ENCODE measurements around the gene HNRNPUL1.

HNRNPUL1 gene

GRCh38 chr19:41309180-41310032, 45.2 kb downstream of the HNRNPUL1 start:
- peak in 1 of 5 donors; percentile 47 for DNase-seq

DNA sequence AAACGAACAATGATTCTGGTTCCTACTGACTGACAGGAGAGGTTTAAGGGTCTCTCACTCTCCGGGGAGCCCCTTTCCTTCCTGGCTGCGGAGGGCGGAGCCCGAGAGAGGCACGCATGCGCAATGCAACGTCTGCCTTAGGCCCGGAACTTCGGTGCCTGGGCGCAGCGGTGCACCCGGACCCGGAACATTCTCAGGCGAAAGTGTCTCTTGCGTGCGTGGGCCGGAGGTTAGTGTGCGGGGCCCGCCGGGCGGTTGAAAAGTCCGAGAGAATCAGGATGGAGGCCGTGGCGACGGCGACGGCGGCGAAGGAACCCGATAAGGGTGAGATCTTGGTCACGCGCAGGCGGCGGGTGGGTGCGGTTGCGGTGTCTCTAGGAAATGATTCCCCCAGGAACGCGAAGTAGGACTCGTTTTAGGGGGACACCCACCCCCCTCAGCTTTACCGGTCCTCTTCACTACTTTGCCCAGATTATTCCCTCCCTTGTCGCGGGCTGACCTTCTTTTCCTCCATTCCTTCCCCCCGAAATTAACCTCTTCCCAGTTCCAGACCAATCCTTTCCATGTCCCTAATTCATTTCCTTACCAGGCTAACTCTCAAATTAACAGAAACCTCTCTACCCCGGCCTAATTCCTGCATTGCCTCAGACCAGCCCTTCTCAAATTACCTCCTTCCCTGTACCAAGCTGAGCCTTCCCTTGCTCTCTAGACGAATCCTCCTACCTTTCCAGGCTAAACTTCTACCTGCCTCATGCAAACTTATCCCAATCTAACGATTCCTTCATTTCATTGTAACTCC, 46.1 kb downstream of the HNRNPUL1 start, which contains the start of gene CCDC97:
CCDC97 (plus strand) TSS at position 140 of the 799 bp plus-strand sequence; CDS start at position 279, 139 bp downstream.
- DNase-seq = peak; percentile 78 to 90 (median 85)

GRCh38 chr19:41311072-41311471, 46.9 kb downstream of the HNRNPUL1 start:
- DNase-seq = no peak

DNA sequence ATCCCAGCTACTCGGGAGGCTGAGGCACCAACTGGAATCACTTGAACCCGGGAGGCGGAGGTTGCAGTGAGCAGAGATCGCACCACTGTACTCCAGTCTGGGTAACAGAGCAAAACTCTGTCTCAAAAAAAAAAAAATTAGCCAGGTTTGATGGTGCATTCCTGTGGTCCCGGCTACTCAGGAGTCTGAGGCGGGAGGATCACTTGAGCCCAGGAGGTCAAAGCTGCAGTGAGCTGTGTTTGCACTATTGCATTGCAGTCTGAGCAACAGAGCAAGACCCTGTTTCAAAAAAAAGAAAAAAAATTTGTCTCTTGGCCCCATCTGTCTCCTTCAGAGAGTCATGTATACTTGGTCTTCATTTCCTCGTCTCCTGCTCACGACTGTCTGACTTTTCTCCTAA, 47.4 kb downstream of the HNRNPUL1 start:
- DNase-seq = no peak

DNA sequence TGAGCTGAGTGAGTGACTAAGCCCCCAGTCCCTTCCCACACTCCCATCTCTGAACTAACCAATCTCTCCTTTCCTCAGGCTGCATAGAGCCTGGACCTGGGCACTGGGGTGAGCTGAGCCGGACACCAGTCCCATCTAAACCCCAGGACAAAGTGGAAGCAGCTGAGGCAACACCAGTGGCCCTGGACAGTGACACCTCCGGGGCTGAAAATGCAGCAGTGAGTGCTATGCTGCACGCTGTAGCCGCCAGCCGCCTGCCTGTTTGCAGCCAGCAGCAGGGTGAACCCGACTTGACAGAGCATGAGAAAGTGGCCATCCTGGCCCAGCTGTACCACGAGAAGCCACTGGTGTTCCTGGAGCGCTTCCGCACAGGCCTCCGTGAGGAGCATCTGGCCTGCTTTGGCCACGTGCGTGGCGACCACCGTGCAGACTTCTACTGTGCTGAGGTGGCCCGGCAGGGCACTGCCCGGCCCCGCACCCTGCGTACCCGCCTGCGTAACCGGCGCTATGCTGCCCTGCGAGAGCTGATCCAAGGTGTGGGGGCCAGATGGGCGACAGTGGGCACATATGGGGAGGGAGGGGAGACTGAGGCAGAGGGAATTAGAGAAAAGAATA, 52.2 kb downstream of the HNRNPUL1 start:
- no peak for DNase-seq

DNA sequence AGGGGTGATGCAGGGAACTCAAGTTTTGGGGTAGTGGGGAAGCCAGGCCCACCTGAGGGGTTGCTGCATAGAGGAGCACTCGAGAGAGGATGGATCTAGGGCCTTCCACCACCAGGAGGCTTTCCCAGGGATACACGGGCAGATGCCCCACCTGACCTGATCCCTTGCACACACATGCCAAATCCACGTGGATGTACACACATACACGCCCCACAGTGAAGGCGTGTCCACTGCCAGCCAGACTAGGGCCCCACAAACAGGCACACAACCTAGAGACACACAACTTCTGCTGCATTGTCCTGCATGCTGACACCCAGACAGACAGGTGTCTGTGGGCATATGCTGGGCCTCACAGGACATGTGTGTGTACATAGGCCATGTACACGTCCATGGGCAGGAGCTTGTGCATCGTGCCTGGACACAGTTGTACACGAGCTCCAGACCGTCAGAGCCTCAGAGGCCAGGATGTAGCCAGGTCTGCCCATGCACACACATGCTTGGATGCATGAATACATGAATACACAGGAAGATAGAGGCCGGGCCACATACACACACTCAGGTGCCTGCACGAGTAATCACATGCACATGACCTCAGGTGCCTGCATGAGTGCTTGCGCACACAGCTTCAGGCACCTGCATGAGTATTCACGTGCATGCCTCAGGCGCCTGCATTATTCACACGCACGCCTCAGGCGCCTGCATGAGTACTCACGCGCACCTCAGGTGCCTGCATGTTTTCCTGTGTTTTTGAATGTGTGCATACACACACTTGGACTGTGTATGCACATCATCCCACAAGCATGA, 54.7 kb downstream of the HNRNPUL1 start:
- DNase-seq = no peak

DNA sequence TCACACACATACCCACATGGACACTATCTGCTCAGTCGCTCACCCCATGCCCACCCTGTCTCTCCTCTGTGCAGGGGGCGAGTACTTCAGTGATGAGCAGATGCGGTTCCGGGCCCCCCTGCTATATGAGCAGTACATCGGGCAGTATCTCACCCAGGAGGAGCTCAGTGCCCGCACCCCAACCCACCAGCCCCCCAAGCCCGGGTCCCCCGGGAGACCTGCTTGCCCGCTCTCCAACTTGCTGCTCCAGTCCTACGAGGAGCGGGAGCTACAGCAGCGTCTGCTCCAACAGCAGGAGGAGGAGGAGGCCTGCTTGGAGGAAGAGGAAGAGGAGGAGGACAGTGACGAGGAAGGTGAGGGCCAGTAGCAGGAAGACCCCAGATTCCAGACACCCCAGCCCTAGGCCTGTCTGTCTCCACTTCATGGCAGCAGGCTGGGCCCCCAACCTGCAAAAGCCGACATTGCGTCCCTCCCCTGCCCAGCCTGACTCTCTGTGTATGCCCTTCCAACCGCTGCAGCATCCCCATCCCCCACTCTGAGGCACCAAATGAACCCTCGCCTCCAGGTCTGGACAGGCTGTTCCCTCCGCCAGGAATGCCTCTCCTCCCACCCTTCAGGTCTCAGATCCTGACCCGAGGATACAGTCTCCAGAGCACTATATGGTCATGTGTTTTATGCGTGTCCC, 55.5 kb downstream of the HNRNPUL1 start:
- no peak for DNase-seq

DNA sequence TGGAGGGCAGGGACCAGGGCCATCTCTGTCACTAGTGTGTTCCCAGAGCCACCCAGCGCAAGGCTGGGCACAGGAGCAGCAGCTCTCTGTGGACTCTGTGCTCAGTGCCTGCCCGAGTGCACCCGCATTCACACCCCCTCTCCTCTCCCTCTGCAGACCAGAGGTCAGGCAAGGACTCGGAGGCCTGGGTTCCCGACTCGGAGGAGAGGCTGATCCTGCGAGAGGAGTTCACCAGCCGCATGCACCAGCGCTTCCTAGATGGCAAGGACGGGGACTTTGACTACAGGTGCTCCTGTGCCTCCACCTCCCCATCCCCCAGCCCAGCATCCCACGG, 56.0 kb downstream of the HNRNPUL1 start:
- DNase-seq = no peak

GRCh38 chr19:41320568-41320967, 56.4 kb downstream of the HNRNPUL1 start:
- DNase-seq = no peak

DNA sequence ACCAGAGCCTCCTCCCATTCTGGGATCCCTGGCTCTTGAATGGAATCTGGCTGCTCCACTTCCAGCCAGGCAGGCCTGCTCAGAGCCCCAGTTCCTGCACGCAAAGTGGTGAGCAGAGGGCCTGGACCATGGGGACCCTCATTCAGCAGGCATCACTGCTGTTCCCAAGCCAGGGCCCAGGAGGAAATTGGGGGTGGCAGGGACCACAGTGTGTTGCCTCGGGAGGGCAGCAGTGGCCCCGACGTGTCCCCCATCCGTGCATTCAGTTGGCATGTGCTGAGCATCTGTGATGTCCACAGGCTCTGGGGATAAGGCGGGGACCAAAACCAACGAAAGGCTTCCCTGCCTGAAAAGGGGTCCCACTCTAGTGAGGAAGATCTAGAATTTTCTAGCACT, 57.0 kb downstream of the HNRNPUL1 start:
- no peak for DNase-seq

- DNase-seq = no peak
Observed at GRCh38 chr19:41321600-41322270, 57.6 kb downstream of the HNRNPUL1 start.

GRCh38 chr19:41322451-41322850, 58.3 kb downstream of the HNRNPUL1 start:
- no peak for DNase-seq

- no peak for DNase-seq
Observed at GRCh38 chr19:41323023-41323422, 58.9 kb downstream of the HNRNPUL1 start.

DNA sequence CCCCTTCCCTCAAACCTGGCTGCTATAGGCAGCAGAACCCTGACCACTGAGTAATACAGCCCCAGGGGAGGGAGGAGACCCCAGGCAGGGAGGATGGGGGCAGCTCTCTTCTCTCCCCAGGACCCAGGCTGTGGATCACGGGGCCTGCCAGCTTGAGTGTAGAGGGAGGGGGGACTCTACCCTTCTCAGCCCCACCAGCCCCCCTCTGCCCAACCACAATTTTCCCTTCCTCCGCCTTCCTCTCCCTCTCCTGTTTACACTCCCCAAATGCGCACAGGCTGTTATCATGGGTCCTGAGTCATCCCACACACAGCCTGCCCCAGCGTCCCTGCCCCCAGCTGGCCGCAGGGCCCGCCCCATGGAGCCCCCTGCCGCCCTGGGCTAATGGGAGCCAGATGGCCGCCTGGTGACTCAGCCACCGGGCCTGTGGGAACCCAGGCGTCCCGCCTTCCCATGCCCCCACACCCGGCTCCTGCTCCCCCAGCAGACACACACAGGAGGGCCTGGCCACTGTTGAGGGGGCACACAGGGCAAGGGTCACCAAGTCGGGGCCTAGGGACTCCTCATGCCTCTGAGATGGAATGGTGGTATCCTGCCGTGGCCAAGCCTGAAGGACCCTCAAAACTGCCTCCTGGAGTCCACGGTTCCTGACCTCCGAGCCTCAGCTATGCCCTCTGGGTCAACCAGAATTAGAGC, 59.4 kb downstream of the HNRNPUL1 start:
- DNase-seq = no peak

GRCh38 chr19:41324231-41324702, 60.1 kb downstream of the HNRNPUL1 start:
- no peak for DNase-seq

DNA sequence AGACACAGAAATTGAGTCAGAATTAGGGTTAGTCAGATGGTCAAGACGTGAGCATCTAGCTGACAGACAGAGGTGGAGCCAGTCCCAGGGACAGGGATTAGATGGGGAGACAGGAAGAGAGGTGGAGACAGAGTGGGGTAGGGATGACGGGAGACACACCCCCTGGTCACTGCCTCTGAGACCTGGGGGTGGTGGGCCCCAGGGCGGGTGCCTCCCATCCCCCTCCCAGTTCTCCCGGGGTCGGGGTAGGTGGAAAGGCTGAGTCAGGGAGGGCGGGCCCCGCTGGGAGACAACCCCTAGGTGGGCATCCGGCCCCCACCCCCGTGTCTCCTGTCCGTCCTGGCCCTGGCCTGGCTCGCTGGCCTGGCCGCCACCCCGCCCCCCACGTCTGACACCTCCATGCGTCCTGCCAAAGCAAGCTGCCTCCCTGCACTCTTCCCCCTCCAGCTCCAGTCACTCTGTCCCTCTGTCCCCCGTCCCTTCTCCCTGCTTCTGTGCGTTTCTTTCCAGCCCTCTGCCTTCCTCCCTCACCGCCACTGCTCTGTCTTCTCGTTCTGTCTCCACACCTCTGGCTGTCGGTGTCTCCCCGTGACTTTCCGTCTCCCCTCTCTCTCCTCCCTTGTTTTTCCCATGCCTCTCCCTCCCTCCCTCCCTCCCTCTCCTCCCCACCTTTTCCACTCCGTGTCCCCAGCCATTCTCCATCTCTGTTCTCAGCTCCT, 60.9 kb downstream of the HNRNPUL1 start:
- no peak for DNase-seq

GRCh38 chr19:41325640-41325946, 61.4 kb downstream of the HNRNPUL1 start:
- no peak for DNase-seq

- DNase-seq = peak in 1 of 5 donors; percentile 39
Observed at GRCh38 chr19:41325947-41326706, 62.0 kb downstream of the HNRNPUL1 start.

- DNase-seq = no peak
Observed at GRCh38 chr19:41327076-41327575, 63.0 kb downstream of the HNRNPUL1 start.

Measured in T-helper 1 cell (primary cell).